ENCODE data around the gene CCDC107. TPM values are rescaled to one million over a fixed set of nuclear protein-coding genes. Genes with fewer than 3 reads are reported as not detected.

CCDC107 gene
- total and polyA plus RNA-seq, 2 of the 13 experiments (the other 11 are each of a cell fraction or from before 2014, with no cell fraction given), result 7.1 to 15.2 TPM

GRCh38 chr9:35646533-35647265 lies 11.4 kb upstream of the CCDC107 start (continued):
- TF ChIP-seq, protein P1, sequence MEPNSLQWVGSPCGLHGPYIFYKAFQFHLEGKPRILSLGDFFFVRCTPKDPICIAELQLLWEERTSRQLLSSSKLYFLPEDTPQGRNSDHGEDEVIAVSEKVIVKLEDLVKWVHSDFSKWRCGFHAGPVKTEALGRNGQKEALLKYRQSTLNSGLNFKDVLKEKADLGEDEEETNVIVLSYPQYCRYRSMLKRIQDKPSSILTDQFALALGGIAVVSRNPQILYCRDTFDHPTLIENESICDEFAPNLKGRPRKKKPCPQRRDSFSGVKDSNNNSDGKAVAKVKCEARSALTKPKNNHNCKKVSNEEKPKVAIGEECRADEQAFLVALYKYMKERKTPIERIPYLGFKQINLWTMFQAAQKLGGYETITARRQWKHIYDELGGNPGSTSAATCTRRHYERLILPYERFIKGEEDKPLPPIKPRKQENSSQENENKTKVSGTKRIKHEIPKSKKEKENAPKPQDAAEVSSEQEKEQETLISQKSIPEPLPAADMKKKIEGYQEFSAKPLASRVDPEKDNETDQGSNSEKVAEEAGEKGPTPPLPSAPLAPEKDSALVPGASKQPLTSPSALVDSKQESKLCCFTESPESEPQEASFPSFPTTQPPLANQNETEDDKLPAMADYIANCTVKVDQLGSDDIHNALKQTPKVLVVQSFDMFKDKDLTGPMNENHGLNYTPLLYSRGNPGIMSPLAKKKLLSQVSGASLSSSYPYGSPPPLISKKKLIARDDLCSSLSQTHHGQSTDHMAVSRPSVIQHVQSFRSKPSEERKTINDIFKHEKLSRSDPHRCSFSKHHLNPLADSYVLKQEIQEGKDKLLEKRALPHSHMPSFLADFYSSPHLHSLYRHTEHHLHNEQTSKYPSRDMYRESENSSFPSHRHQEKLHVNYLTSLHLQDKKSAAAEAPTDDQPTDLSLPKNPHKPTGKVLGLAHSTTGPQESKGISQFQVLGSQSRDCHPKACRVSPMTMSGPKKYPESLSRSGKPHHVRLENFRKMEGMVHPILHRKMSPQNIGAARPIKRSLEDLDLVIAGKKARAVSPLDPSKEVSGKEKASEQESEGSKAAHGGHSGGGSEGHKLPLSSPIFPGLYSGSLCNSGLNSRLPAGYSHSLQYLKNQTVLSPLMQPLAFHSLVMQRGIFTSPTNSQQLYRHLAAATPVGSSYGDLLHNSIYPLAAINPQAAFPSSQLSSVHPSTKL (CRISPR knock-in tag; IDR thresholded peaks at IDR 0.05), result peak; percentile 37; the same call in 1 of the 2 replicates
- TF ChIP-seq, protein P2, sequence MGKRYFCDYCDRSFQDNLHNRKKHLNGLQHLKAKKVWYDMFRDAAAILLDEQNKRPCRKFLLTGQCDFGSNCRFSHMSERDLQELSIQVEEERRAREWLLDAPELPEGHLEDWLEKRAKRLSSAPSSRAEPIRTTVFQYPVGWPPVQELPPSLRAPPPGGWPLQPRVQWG (CRISPR knock-in tag; IDR thresholded peaks at IDR 0.05; ENCODE audit: borderline replicate concordance, low read depth), result no peak
- TF ChIP-seq ZNF781 (CRISPR knock-in tag; IDR thresholded peaks at IDR 0.05; ENCODE audit: borderline replicate concordance, not compliant biosample characterization) (no peak), ELF1 (CRISPR knock-in tag; IDR thresholded peaks at IDR 0.05) (peak; percentile 59; the same call in 1 of the 2 replicates), SAP130 (CRISPR knock-in tag; IDR thresholded peaks at IDR 0.05; ENCODE audit: low read depth) (peak; percentile 68; the same call in 1 of the 2 replicates), EZH2 (conservative IDR thresholded peaks at IDR 0.05; ENCODE audit: low read depth, low read length) (no peak), KIAA2018 (CRISPR knock-in tag; IDR thresholded peaks at IDR 0.05; ENCODE audit: borderline replicate concordance) (no peak), KLF15 (CRISPR knock-in tag; IDR thresholded peaks at IDR 0.05; ENCODE audit: borderline replicate concordance) (no peak), BRD4 (CRISPR knock-in tag; IDR thresholded peaks at IDR 0.05) (no peak; the same call in 1 of the 2 replicates), ZSCAN12 (CRISPR knock-in tag; IDR thresholded peaks at IDR 0.05) (no peak), ZNF225 (CRISPR knock-in tag; IDR thresholded peaks at IDR 0.05) (peak; percentile 15; the same call in 1 of the 2 replicates)
- TF ChIP-seq, protein P3, sequence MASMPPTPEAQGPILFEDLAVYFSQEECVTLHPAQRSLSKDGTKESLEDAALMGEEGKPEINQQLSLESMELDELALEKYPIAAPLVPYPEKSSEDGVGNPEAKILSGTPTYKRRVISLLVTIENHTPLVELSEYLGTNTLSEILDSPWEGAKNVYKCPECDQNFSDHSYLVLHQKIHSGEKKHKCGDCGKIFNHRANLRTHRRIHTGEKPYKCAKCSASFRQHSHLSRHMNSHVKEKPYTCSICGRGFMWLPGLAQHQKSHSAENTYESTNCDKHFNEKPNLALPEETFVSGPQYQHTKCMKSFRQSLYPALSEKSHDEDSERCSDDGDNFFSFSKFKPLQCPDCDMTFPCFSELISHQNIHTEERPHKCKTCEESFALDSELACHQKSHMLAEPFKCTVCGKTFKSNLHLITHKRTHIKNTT (CRISPR knock-in tag; IDR thresholded peaks at IDR 0.05), result 0 out of 2 replicates have a peak, but pooled peaks have one; percentile 40
- TF ChIP-seq, protein P4, sequence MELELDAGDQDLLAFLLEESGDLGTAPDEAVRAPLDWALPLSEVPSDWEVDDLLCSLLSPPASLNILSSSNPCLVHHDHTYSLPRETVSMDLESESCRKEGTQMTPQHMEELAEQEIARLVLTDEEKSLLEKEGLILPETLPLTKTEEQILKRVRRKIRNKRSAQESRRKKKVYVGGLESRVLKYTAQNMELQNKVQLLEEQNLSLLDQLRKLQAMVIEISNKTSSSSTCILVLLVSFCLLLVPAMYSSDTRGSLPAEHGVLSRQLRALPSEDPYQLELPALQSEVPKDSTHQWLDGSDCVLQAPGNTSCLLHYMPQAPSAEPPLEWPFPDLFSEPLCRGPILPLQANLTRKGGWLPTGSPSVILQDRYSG (CRISPR knock-in tag; IDR thresholded peaks at IDR 0.05), result 0 out of 2 replicates have a peak, but pooled peaks have one; percentile 36
